SK-N-SH (cell line): ENCODE data around the gene C16orf92. TPM values are rescaled to one million over a fixed set of nuclear protein-coding genes. Genes with fewer than 3 reads are reported as not detected.

Experiments used
- CTCF ChIA-PET: fragments of 300-600, 350-600 bp; formaldehyde crosslinking; extraction: SDS; loops from one replicate; lab custom pipeline; 2021; lab: Yijun Ruan, JAX
- POLR2A ChIA-PET: fragments of 350-600 bp; sonication (Branson Sonifier 250); formaldehyde crosslinking; extraction: SDS; loops from one replicate; lab custom pipeline; 2020; ENCODE audit warnings: antibody characterized with exemption, inconsistent platforms; lab: Yijun Ruan, JAX
- DNase-seq: peaks from one replicate; pipeline ENCODE4 v3.0.0; 2012
- H2AFZ ChIP-seq: fragments of 200-600 bp; sonication (generic); 2 replicates; pipeline ENCODE4 v1.8.1; 2016; ENCODE audit warnings: antibody characterized with exemption, mild to moderate bottlenecking, low read depth
- H3F3A ChIP-seq: fragments of 200-600 bp; sonication (generic); replicated peaks from 2 replicates; pipeline ENCODE3; 2016; ENCODE audit warnings: antibody characterized with exemption, mild to moderate bottlenecking; ENCODE audit not compliant: insufficient read depth
- H3K27ac ChIP-seq, 2 experiments: fragments of 200-500 bp in 1 of 2; fragments of 200-600 bp in 1 of 2; sonication (Bioruptor generic) in 1 of 2; sonication (generic), shearing (Covaris generic) in 1 of 2; 2 replicates each; pipeline versions ENCODE4 v1.5.1 to v1.6.1; 2014 to 2016; ENCODE audit warnings: low read depth in 2 of 2, inconsistent platforms in 1 of 2, low read length in 1 of 2, mild to moderate bottlenecking in 1 of 2, mixed read lengths in 1 of 2
- H3K27me3 ChIP-seq: fragments of 200-600 bp; sonication (generic), shearing (Covaris generic); 2 replicates; pipeline ENCODE4 v1.6.1; 2016; ENCODE audit warnings: mixed run types; ENCODE audit not compliant: insufficient read depth
- H3K36me3 ChIP-seq, 2 experiments: fragments of 200-500 bp in 1 of 2; fragments of 200-600 bp in 1 of 2; sonication (Bioruptor generic) in 1 of 2; sonication (generic) in 1 of 2; replicated peaks in 1 of 2; 2 replicates each; pipeline versions ENCODE3 to v1.5.1; 2014 to 2016; ENCODE audit warnings: low read length in 1 of 2, mild to moderate bottlenecking in 1 of 2; ENCODE audit not compliant: insufficient read depth in 2 of 2, control insufficient read depth in 1 of 2
- H3K4me1 ChIP-seq, 2 experiments: fragments of 200-500 bp in 1 of 2; fragments of 200-600 bp in 1 of 2; sonication (Bioruptor generic) in 1 of 2; sonication (generic), shearing (Covaris generic) in 1 of 2; 2 replicates each; pipeline versions ENCODE4 v1.5.1 to v1.6.1; 2014 to 2016; ENCODE audit warnings: low read depth in 1 of 2, low read length in 1 of 2, mixed run types in 1 of 2; ENCODE audit not compliant: insufficient read depth in 2 of 2, control insufficient read depth in 1 of 2
- H3K4me2 ChIP-seq: fragments of 200-600 bp; sonication (generic), shearing (Covaris generic); 2 replicates; pipeline ENCODE4 v1.6.1; 2017; ENCODE audit warnings: mixed run types
- H3K4me3 ChIP-seq, 2 experiments: fragments of 200-500 bp in 1 of 2; fragments of 200-600 bp in 1 of 2; sonication (Bioruptor generic) in 1 of 2; sonication (generic), shearing (Covaris generic) in 1 of 2; 2 replicates each; pipeline versions ENCODE4 v1.5.1 to v1.8.1; 2014 to 2016; ENCODE audit warnings: low read depth in 2 of 2, inconsistent platforms in 1 of 2, low read length in 1 of 2, mild to moderate bottlenecking in 1 of 2, mixed read lengths in 1 of 2, moderate library complexity in 1 of 2
- H3K79me2 ChIP-seq: fragments of 200-600 bp; sonication (generic); 2 replicates; pipeline ENCODE4 v1.8.1; 2017; ENCODE audit warnings: mild to moderate bottlenecking; ENCODE audit not compliant: insufficient read depth
- H3K9ac ChIP-seq: fragments of 200-600 bp; sonication (generic); 2 replicates; pipeline ENCODE4 v1.6.1; 2017; ENCODE audit warnings: mixed run types
- H3K9me2 ChIP-seq: fragments of 200-600 bp; sonication (generic); 2 replicates; pipeline ENCODE4 v1.6.1; 2017; ENCODE audit warnings: mixed run types
- H3K9me3 ChIP-seq: fragments of 200-600 bp; sonication (generic); 2 replicates; pipeline ENCODE4 v1.6.1; 2017; ENCODE audit warnings: mixed run types, mild to moderate bottlenecking, moderate library complexity
- H4K20me1 ChIP-seq: fragments of 200-600 bp; sonication (generic); 2 replicates; pipeline ENCODE4 v1.6.1; 2017; ENCODE audit warnings: mild to moderate bottlenecking, mixed run types; ENCODE audit not compliant: insufficient read depth
- CTCF ChIP-seq: fragments of 200-600 bp; sonication (generic); IDR thresholded peaks from 2 replicates; pipeline ENCODE4 v1.6.1; 2017; ENCODE audit warnings: antibody characterized with exemption, mild to moderate bottlenecking, moderate library complexity
- ELF1 ChIP-seq: IDR thresholded peaks from 2 replicates; pipeline ENCODE4 v1.4.0; 2012
- FOSL2 ChIP-seq: IDR thresholded peaks from 2 replicates; pipeline ENCODE4 v1.4.0; 2012; ENCODE audit warnings: low read depth, mild to moderate bottlenecking, moderate library complexity, borderline replicate concordance
- FOXJ3 ChIP-seq: sonication (generic); formaldehyde crosslinking; IDR thresholded peaks from 2 replicates; pipeline ENCODE4 v1.5.1; 2020; ENCODE audit warnings: mild to moderate bottlenecking, missing genetic modification reagents
- FOXM1 ChIP-seq: IDR thresholded peaks from 2 replicates; pipeline ENCODE4 v1.4.0; 2012; ENCODE audit warnings: low read depth, mild to moderate bottlenecking
- GATA2 ChIP-seq: sonication (generic); formaldehyde crosslinking; IDR thresholded peaks from 2 replicates; pipeline ENCODE4 v1.5.0; 2020; ENCODE audit warnings: mild to moderate bottlenecking, missing genetic modification reagents
- JUND ChIP-seq: IDR thresholded peaks from 2 replicates; pipeline ENCODE4 v1.4.0; 2012
- MAX ChIP-seq: IDR thresholded peaks from 2 replicates; pipeline ENCODE4 v1.4.0; 2012; ENCODE audit warnings: low read depth
- MEF2A ChIP-seq: IDR thresholded peaks from 2 replicates; pipeline ENCODE4 v1.4.0; 2012; ENCODE audit warnings: low read depth, borderline replicate concordance
- MXI1 ChIP-seq: IDR thresholded peaks from 2 replicates; pipeline ENCODE4 v1.6.1; 2012; ENCODE audit warnings: mild to moderate bottlenecking, low read depth, low read length, improper control_type of control experiment
- NFIC ChIP-seq: IDR thresholded peaks from 2 replicates; pipeline ENCODE4 v1.4.0; 2012; ENCODE audit warnings: borderline replicate concordance
- POLR2AphosphoS5 ChIP-seq: IDR thresholded peaks from 2 replicates; pipeline ENCODE4 v1.6.1; 2012; ENCODE audit warnings: low read depth, low read length
- RCOR1 ChIP-seq: fragments of 150-350 bp; IDR thresholded peaks from 2 replicates; pipeline ENCODE4 v1.6.1; 2017; ENCODE audit warnings: antibody characterized with exemption, low read length
- SIN3A ChIP-seq: IDR thresholded peaks from 2 replicates; pipeline ENCODE4 v1.6.1; 2012; ENCODE audit warnings: low read depth, mild to moderate bottlenecking, low read length, moderate library complexity, borderline replicate concordance
- TAF1 ChIP-seq: IDR thresholded peaks from 2 replicates; pipeline ENCODE4 v1.6.1; 2012; ENCODE audit warnings: low read depth, mild to moderate bottlenecking, low read length, moderate library complexity, borderline replicate concordance
- TCF12 ChIP-seq: IDR thresholded peaks from 2 replicates; pipeline ENCODE4 v1.4.0; 2012
- TEAD4 ChIP-seq: IDR thresholded peaks from 2 replicates; pipeline ENCODE4 v1.4.0; 2012; ENCODE audit warnings: mild to moderate bottlenecking, borderline replicate concordance; ENCODE audit not compliant: insufficient read depth
- ZBTB33 ChIP-seq: IDR thresholded peaks from 2 replicates; pipeline ENCODE4 v1.4.0; 2012; ENCODE audit warnings: low read depth, borderline replicate concordance
- WGBS: methylation state at CpG from one replicate; pipeline ENCODE4 v1.1.6; 2017; ENCODE audit warnings: low lambda C conversion rate; 5-methylcytosine and 5-hydroxymethylcytosine counted together
- polyA plus RNA-seq, 3 experiments: library from polyadenylated mRNA; depleted of rRNA; stranded (reverse); fragments of >200 nt; gene quantifications; 2 replicates each; pipeline ENCODE4 v1.2.3, GENCODE V29; 2012
- TF ChIP-seq, protein P1 (sequence below): IDR thresholded peaks from 2 replicates; pipeline ENCODE4; 2012

The C16orf92 gene
- polyA plus RNA-seq, 1 of the 3 experiments (the other 2 are of a cell fraction) = not detected

GRCh38 chr16:29986231-29986630 lies 36.8 kb upstream of the C16orf92 start:
- POLR2A ChIA-PET = interaction anchor here (3.2 kb wide), 1 partner anchor 10 kb away, joined by 7 read pairs; no protein-coding TSS in a partner anchor
- peaks cover 24 to 97% of the 10 kb centered on the region in 2 experiments for H3K36me3 ChIP-seq

More at GRCh38 chr16:29986231-29986630, 36.8 kb upstream of the C16orf92 start:
- H3K27ac ChIP-seq = no peak overlapping the region
- H3K9me2 ChIP-seq = no peaks in the 10 kb centered on the region
- H3K9me3 ChIP-seq = no peaks in the 10 kb centered on the region
- H3K9ac ChIP-seq = no peak overlapping the region
- H3F3A ChIP-seq = no peaks in the 10 kb centered on the region
- no peak overlapping the region for H3K4me2 ChIP-seq
- no peak for DNase-seq
- no peaks in the 10 kb centered on the region for H3K79me2 ChIP-seq
- H4K20me1 ChIP-seq = no peaks in the 10 kb centered on the region
- no peak overlapping the region for H3K4me3 ChIP-seq
- TF ChIP-seq RCOR1 (no peak), JUND (no peak), POLR2AphosphoS5 (no peak), CTCF (no peak), MEF2A (no peak), GATA2 (CRISPR knock-in tag) (no peak), FOSL2 (no peak), TAF1 (no peak), TCF12 (no peak), SIN3A (no peak), MXI1 (no peak), NFIC (no peak), TEAD4 (no peak), FOXM1 (no peak), ZBTB33 (no peak), MAX (no peak), FOXJ3 (no peak), ELF1 (no peak)
- TF ChIP-seq, protein P1, sequence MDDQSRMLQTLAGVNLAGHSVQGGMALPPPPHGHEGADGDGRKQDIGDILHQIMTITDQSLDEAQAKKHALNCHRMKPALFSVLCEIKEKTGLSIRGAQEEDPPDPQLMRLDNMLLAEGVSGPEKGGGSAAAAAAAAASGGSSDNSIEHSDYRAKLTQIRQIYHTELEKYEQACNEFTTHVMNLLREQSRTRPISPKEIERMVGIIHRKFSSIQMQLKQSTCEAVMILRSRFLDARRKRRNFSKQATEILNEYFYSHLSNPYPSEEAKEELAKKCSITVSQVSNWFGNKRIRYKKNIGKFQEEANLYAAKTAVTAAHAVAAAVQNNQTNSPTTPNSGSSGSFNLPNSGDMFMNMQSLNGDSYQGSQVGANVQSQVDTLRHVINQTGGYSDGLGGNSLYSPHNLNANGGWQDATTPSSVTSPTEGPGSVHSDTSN = no peak
- H2AFZ ChIP-seq = no peak overlapping the region
- no peaks in the 10 kb centered on the region for H3K4me1 ChIP-seq
- no peaks in the 10 kb centered on the region for H3K27me3 ChIP-seq
- WGBS = 98% methylated on average over 20 of the region's 20 CpGs
- CTCF ChIA-PET = interaction anchor here (3.4 kb wide), 1 partner anchor 9 kb away, joined by 13 read pairs; no protein-coding TSS in a partner anchor
